HUES64 (cell line): Measurements from ENCODE around the gene FANCC.
"Not testable (repeated sequence)": the region's sequence is repeated elsewhere in the genome, so short reads cannot be mapped to it uniquely, and the experiment has no call there.

Source experiments
- H3K27ac ChIP-seq: 2 replicates; pipeline ENCODE4 v1.7.0; 2013; ENCODE audit warnings: low read depth, low read length, inconsistent platforms
- H3K27me3 ChIP-seq: 2 replicates; pipeline ENCODE4 v1.6.1; 2013; ENCODE audit warnings: mild to moderate bottlenecking, low read length; ENCODE audit not compliant: insufficient read depth
- H3K36me3 ChIP-seq: 2 replicates; pipeline ENCODE4 v1.6.1; 2013; ENCODE audit warnings: mild to moderate bottlenecking, low read length; ENCODE audit not compliant: insufficient read depth
- H3K4me1 ChIP-seq: 2 replicates; pipeline ENCODE4 v1.6.1; 2013; ENCODE audit warnings: mild to moderate bottlenecking, low read length, moderate library complexity; ENCODE audit not compliant: insufficient read depth
- H3K4me3 ChIP-seq: 2 replicates; pipeline ENCODE4 v1.5.1; 2013; ENCODE audit warnings: mild to moderate bottlenecking, low read length, moderate library complexity
- H3K9ac ChIP-seq: 2 replicates; pipeline ENCODE4 v1.6.1; 2013; ENCODE audit warnings: mild to moderate bottlenecking, low read depth, low read length
- H3K9me3 ChIP-seq: 2 replicates; pipeline ENCODE4 v1.6.1; 2013; ENCODE audit warnings: low read depth, low read length; ENCODE audit not compliant: insufficient read depth
- WGBS: fragments of 150-250, 120-280 bp; methylation state at CpG from one replicate; pipeline ENCODE4 v1.1.7; 2013; ENCODE audit warnings: missing lambda C conversion rate; 5-methylcytosine and 5-hydroxymethylcytosine counted together

FANCC gene

DNA sequence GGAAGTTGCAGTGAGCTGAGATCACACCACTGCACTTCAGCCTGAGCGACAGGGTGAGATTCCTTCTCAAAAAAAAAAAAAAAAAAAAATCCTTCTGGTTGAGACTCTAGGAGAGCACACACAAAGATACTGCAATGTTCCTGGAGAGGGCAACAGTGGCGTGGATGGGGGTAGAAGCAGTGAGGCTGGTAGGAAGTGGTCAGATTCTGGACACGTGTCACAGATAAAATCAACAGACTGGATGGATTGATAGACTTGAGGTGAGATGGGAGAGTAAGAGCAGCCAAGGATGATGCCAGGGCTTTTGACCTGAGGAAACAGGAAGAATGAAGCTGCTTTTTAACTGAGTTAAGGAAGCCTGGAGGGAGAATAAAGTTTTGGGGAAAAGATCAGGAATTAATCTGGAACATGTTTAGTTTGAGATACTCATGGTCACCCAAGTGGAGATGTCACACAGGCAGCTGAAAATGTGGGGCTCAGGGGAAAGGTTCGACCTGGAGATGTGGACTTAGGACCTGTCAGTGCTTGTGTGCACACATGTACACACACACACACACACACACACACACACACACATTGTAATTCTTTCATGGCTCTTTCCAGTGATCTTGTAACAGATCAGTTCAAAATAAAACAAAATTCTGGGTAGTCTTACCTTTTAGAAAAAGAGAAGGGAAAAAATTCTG lies 88.1 kb downstream of the FANCC start:
- H3K36me3 ChIP-seq, result no peaks in the 10 kb centered on the region
- H3K27me3 ChIP-seq, result no peaks in the 10 kb centered on the region
- no peak overlapping the region for H3K4me3 ChIP-seq
- no peak overlapping the region for H3K9ac ChIP-seq
- H3K27ac ChIP-seq, result no peak overlapping the region
- WGBS, result 96% methylated on average over 4 of the region's 4 CpGs
- no peaks in the 10 kb centered on the region for H3K4me1 ChIP-seq
- H3K9me3 ChIP-seq, result no peaks in the 10 kb centered on the region

DNA sequence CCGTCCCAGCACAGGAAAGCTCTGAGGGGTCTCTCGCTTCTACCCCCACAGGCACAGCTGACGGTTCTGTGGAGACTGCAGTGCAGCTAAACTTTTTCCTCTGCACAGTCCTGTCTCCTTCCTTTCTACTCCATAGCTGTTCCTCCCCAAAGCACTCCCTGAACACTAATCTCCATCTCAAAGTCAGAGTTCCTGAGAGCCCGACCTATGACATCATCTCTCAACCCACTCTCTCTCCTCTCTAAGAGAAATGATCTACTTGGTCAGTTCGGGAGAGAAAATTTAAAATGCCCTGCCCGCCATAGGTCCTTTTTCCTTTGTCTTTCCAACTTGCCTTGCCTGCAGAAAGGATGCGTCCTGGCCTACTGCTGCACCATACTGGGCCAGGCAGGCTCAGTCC lies 90.6 kb downstream of the FANCC start:
- no peak overlapping the region for H3K9ac ChIP-seq
- WGBS, result 86% methylated on average over 7 of the region's 7 CpGs
- H3K27me3 ChIP-seq, result no peaks in the 10 kb centered on the region
- no peaks in the 10 kb centered on the region for H3K4me1 ChIP-seq
- H3K9me3 ChIP-seq, result no peaks in the 10 kb centered on the region
- H3K27ac ChIP-seq, result no peak overlapping the region
- no peaks in the 10 kb centered on the region for H3K36me3 ChIP-seq
- H3K4me3 ChIP-seq, result no peak overlapping the region

DNA sequence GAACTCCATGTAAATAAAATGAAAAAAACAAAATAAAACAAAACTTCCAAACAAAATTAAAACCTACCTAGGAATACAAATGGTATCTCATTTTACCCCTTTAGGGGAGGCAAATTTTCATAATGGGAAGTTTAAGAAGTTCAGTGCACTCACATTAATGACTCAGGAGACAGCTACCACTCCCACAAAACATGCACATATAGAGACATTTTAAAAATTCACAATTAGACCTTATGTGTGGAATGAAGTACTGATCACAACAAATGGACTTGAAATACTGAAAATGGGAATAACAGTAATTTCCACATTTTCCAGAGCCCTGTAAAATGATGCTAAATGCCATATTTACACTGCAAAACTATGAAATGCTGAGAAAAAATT lies 91.8 kb downstream of the FANCC start:
- H3K9me3 ChIP-seq, result no peaks in the 10 kb centered on the region
- H3K27me3 ChIP-seq, result no peaks in the 10 kb centered on the region
- no peak overlapping the region for H3K4me3 ChIP-seq
- H3K36me3 ChIP-seq, result no peaks in the 10 kb centered on the region
- H3K9ac ChIP-seq, result no peak overlapping the region
- H3K27ac ChIP-seq, result no peak overlapping the region
- H3K4me1 ChIP-seq, result no peaks in the 10 kb centered on the region

DNA sequence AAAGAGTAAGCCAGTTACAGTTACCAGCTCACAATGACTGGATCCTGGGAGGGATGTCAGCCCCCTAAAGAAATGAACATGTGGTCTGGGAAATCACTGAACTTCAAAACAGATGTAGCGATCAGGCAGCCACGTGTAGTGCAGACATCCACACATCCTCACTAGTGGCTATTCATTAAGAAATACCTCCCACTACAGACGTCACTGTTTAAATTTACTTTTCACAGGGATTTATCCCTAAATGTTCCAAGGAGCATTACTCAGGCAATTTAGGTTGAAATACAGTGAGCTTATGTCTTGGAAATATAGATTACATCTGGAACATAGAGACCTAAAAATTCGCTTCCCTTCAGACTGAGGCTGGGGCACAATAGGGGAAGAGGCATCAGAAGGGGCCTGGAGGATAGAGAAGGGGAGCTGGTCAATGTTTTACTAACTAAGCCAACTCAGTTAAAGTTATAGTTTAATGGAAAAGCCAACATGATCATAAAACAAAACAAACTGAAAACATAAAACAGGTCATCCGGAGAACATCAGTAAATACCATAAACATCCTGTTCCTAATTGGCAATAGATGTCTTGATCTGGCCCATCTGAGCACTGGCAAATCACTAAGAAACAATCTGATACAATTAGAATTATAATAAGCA lies 92.3 kb downstream of the FANCC start:
- no peak overlapping the region for H3K9ac ChIP-seq
- H3K27ac ChIP-seq, result no peak overlapping the region
- no peaks in the 10 kb centered on the region for H3K4me1 ChIP-seq
- H3K4me3 ChIP-seq, result no peak overlapping the region
- H3K9me3 ChIP-seq, result no peaks in the 10 kb centered on the region
- no peaks in the 10 kb centered on the region for H3K36me3 ChIP-seq
- WGBS, result 87% methylated on average over 5 of the region's 5 CpGs
- H3K27me3 ChIP-seq, result no peaks in the 10 kb centered on the region

DNA sequence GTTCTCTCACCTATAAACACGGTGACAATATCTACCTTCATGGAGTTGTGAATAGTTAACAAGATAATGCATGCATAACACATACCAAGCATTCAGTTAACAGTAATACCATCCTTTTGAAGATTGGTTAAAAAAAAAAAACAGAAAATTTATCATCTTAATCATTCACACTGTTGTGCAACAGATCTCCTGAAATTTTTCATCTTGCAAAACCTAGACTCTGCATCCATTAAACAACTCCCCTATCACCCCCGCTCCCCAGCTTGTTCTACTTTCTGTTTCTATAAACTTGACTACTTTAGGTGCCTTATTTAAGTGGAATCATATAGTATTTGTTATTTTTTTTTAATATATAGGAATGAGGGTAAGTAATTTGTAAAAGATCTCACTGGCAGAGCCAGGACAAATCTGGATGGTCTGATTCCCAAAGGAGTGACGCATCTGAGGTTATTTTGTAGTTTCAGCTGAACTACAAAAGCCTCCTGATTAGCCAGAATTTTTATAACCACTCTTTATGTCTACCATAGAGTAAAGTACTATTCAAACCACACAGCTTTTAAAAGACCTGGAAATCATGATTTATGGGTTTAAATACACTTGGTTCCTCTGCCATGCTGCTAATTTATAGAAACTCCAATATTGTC lies 93.0 kb downstream of the FANCC start:
- no peak overlapping the region for H3K27ac ChIP-seq
- WGBS, result 94% methylated on average over 2 of the region's 3 CpGs

DNA sequence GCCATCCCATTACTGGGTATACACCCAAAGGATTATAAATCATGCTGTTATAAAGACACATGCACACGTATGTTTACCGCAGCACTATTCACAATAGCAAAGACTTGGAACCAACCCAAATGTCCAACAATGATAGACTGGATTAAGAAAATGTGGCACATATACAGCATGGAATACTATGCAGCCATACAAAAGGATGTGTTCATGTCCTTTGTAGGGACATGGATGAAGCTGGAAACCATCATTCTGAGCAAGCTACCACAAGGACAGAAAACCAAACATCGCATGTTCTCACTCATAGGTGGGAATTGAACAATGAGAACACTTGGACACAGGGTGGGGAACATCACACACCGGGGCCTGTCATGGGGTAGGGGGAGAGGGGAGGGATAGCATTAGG lies 97.2 kb downstream of the FANCC start:
- H3K27me3 ChIP-seq, H3K36me3 ChIP-seq, H3K4me1 ChIP-seq, H3K27ac ChIP-seq, H3K9me3 ChIP-seq, H3K4me3 ChIP-seq, H3K9ac ChIP-seq: not testable (repeated sequence)
- 100% methylated on average over 4 of the region's 4 CpGs for WGBS

More for the DNA sequence above, 93.0 kb downstream of the FANCC start:
- Histone ChIP-seq H3K4me1 (no peaks in the 10 kb centered on the region), H3K9me3 (no peaks in the 10 kb centered on the region), H3K36me3 (no peaks in the 10 kb centered on the region), H3K9ac (no peak overlapping the region), H3K4me3 (no peak overlapping the region), H3K27me3 (no peaks in the 10 kb centered on the region)

DNA sequence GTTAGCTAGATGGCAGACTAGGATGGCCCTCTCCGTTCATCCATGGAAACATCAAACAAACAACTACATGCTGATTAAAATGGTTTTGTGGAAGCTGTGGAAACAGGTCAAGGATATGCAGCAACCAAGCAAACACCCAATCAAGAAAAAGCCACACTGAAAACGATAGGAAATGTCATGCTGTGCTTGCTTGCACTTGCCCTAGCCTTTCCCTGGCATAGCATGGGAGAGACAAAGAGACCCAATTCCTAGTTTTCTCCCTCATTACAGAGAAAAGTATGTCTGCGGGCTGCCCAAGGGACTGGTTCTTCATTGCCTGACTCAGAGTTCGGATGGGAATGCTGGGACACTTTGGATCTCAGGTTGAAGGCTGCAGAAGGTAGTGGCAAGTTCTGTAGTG lies 98.7 kb downstream of the FANCC start:
- no peak overlapping the region for H3K4me3 ChIP-seq
- H3K4me1 ChIP-seq, result peaks cover 16% of the 10 kb centered on the region
- no peaks in the 10 kb centered on the region for H3K36me3 ChIP-seq
- no peak overlapping the region for H3K27ac ChIP-seq
- H3K27me3 ChIP-seq, result no peaks in the 10 kb centered on the region
- no peaks in the 10 kb centered on the region for H3K9me3 ChIP-seq
- H3K9ac ChIP-seq, result no peak overlapping the region
- 40% methylated on average over 3 of the region's 4 CpGs for WGBS

DNA sequence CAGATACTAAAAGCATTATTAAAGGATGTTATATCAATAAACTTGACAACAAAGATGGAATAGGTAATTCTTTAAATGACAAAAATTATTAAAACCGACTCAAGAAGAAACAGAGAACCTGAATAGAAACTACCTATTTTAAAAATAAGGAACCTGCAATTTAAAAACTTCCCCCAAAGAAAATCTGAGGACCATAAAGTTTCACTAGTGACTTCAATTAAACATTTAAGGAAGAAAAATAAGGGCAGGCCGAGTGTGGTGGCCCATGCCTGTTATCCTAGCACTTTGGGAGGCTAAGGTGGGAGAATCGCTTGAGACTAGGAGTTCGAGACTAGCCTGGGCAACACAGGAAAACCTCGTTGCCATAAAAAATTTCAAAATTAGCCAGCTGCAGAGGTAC lies 99.6 kb downstream of the FANCC start:
- no peaks in the 10 kb centered on the region for H3K27me3 ChIP-seq
- no peak overlapping the region for H3K27ac ChIP-seq
- H3K9me3 ChIP-seq, result no peaks in the 10 kb centered on the region
- H3K4me1 ChIP-seq, result peaks cover 16% of the 10 kb centered on the region
- no peak overlapping the region for H3K4me3 ChIP-seq
- H3K36me3 ChIP-seq, result no peaks in the 10 kb centered on the region
- WGBS, result 94% methylated on average over 5 of the region's 5 CpGs
- no peak overlapping the region for H3K9ac ChIP-seq

DNA sequence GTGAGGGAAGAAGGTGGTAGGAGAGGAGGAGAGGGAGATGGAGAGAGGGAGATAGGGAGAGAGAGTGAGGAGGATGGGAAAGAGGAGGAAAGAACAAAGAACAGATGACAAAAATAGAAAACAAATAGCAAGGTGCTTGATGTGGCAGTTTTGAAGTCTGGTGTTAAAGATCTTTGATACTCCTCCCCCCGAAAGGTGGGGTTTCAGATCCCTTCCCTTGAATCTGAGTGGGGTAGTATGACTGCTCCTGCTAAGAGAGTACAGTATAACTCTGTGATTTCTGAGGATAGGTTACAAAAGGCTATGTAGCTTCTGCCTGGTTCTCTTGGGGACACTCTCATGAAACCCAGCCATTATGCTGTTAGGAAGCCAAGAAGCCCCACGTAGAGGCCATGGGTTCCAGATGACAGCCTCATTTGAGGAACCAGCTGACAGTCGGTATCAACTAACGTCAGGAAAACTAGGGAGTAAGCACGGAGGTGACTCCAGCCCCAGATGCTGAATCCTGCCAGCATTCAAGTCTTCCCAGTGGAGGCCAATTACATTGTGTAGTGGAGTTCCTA lies 102.1 kb downstream of the FANCC start:
- peaks cover 16% of the 10 kb centered on the region for H3K4me1 ChIP-seq
- WGBS, result 69% methylated on average over 5 of the region's 5 CpGs

DNA sequence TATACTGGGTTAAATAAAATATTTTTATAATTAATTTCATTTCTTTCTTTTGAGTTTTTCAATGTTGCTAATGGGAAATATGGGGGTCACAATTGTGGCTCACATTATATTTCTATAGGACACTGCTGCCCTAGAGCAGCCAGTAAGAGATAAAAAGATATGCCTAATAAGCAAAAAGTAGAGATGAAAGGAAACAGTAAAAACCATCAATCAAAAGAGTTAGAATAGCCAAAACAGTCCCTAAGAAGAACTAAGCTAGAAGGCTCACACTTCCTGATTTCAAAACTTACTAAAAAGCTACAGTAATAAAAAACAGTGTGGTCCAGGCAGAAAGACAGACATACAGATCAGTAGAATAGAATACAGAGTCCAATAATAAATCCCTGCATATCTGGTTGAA lies 104.4 kb downstream of the FANCC start:
- H3K36me3 ChIP-seq, result no peaks in the 10 kb centered on the region
- H3K27ac ChIP-seq, result no peak overlapping the region
- peaks cover 16% of the 10 kb centered on the region for H3K4me1 ChIP-seq
- no peak overlapping the region for H3K4me3 ChIP-seq
- H3K27me3 ChIP-seq, result no peaks in the 10 kb centered on the region
- H3K9ac ChIP-seq, result no peak overlapping the region
- no peaks in the 10 kb centered on the region for H3K9me3 ChIP-seq

More for the DNA sequence above, 102.1 kb downstream of the FANCC start:
- Histone ChIP-seq H3K27ac (no peak overlapping the region), H3K9me3 (no peaks in the 10 kb centered on the region), H3K36me3 (no peaks in the 10 kb centered on the region), H3K9ac (no peak overlapping the region), H3K27me3 (no peaks in the 10 kb centered on the region), H3K4me3 (no peak overlapping the region)

DNA sequence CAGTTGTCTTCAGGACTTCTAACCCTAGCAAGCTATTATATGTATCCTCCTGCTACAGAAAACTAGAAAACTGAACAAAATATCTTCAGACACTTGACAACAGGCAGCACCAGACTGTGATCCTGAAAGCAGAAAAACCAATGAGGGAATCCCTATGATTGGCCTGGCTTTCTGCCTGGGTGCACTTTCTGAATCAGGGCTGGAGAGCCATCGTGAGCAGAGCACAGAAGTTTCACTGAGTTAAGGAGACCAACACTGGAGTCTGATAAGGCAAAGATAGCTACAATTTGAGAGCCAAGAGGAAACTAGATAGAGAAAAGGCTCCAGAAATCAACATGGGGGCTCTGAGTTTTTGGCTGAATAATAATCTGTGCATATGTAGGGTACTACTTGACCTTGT lies 106.5 kb downstream of the FANCC start:
- H3K4me1 ChIP-seq, result peaks cover 22% of the 10 kb centered on the region
- 73% methylated on average over 1 of the region's 1 CpG for WGBS

More for the DNA sequence above, 106.5 kb downstream of the FANCC start:
- Histone ChIP-seq H3K4me3 (no peak overlapping the region), H3K27me3 (no peaks in the 10 kb centered on the region), H3K9me3 (no peaks in the 10 kb centered on the region), H3K9ac (no peak overlapping the region), H3K36me3 (no peaks in the 10 kb centered on the region), H3K27ac (no peak overlapping the region)
